ENCODE data around the gene ARPC4. TPM values are rescaled to one million over a fixed set of nuclear protein-coding genes. Genes with fewer than 3 reads are reported as not detected.
A peak's percentile ranks its signal among the peaks of the same experiment; 100 is the strongest.

Gene ARPC4
- total and polyA plus RNA-seq, 2 of the 13 experiments (the other 11 are each of a cell fraction or from before 2014, with no cell fraction given), result 30.1 to 83.6 TPM

GRCh38 chr3:9769426-9770275 lies 23.2 kb upstream of the ARPC4 start, which contains the start of gene CAMK1 (continued):
- TF ChIP-seq TFDP2 (CRISPR knock-in tag; IDR thresholded peaks at IDR 0.05), result peak; percentile 54; the same call in 1 of the 2 replicates
- TF ChIP-seq ZNF644 (CRISPR knock-in tag; IDR thresholded peaks at IDR 0.05; ENCODE audit: low read depth), result no peak
- TF ChIP-seq ATF7-NPFF (CRISPR knock-in tag; IDR thresholded peaks at IDR 0.05; ENCODE audit: low read depth), result 0 out of 2 replicates have a peak, but pooled peaks have one; percentile 32
- TF ChIP-seq EHMT2 (IDR thresholded peaks at IDR 0.05; ENCODE audit: borderline replicate concordance, low read depth, low read length), result no peak
- no peak for TF ChIP-seq ZNF839 (CRISPR knock-in tag; IDR thresholded peaks at IDR 0.05; ENCODE audit: borderline replicate concordance)
- peak; percentile 31; the same call in 1 of the 2 replicates for TF ChIP-seq ERF (CRISPR knock-in tag; IDR thresholded peaks at IDR 0.05)
- no peak for TF ChIP-seq ATF2 (CRISPR knock-in tag; IDR thresholded peaks at IDR 0.05)
- no peak for TF ChIP-seq ELF4 (CRISPR knock-in tag; IDR thresholded peaks at IDR 0.05; ENCODE audit: borderline replicate concordance)
- no peak for TF ChIP-seq PHF5A (CRISPR knock-in tag; IDR thresholded peaks at IDR 0.05; ENCODE audit: low read depth, unreplicated experiment)
- no peak for TF ChIP-seq KLF16 (CRISPR knock-in tag; IDR thresholded peaks at IDR 0.05)
- TF ChIP-seq ARID4A (CRISPR knock-in tag; IDR thresholded peaks at IDR 0.05; ENCODE audit: borderline replicate concordance), result peak; percentile 42; the same call in 1 of the 2 replicates
- 0 out of 2 replicates have a peak, but pooled peaks have one; percentile 15 for TF ChIP-seq MAF1 (CRISPR knock-in tag; IDR thresholded peaks at IDR 0.05; ENCODE audit: borderline replicate concordance)
- TF ChIP-seq ZC3H13 (CRISPR knock-in tag; IDR thresholded peaks at IDR 0.05), result no peak
- 0 out of 2 replicates have a peak, but pooled peaks have one; percentile 16 for TF ChIP-seq SP2 (CRISPR knock-in tag; IDR thresholded peaks at IDR 0.05)
- TF ChIP-seq KAT8 (CRISPR knock-in tag; IDR thresholded peaks at IDR 0.05), result no peak
- TF ChIP-seq CSRNP2 (CRISPR knock-in tag; conservative IDR thresholded peaks at IDR 0.05; ENCODE audit: low read depth), result no peak
- no peak for TF ChIP-seq U2AF1 (optimal IDR thresholded peaks at IDR 0.05; ENCODE audit: low read depth, low read length)
- TF ChIP-seq MTA1 (CRISPR knock-in tag; IDR thresholded peaks at IDR 0.05; ENCODE audit: borderline replicate concordance), result no peak
- no peak for TF ChIP-seq RBM22 (optimal IDR thresholded peaks at IDR 0.05; ENCODE audit: low read length)
- TF ChIP-seq ZNF557 (CRISPR knock-in tag; IDR thresholded peaks at IDR 0.05), result no peak
- no peak for TF ChIP-seq ZNF782 (CRISPR knock-in tag; IDR thresholded peaks at IDR 0.05; ENCODE audit: borderline replicate concordance)

All from HepG2 (cell line).